DMS153 treated with DMSO at 0.1 percent for 48 hours (cell line): ENCODE results near the gene RAC2.

Experiments used
- DNase-seq: peaks from one replicate; lab custom pipeline; 2025; ENCODE audit not compliant: unreplicated experiment; lab: John Stamatoyannopoulos, UW

RAC2 gene

GRCh38 chr22:37190262-37190780 is 53.7 kb downstream of the RAC2 start:
- DNase-seq: no peak

- no peak for DNase-seq
Observed at GRCh38 chr22:37188901-37189466, 55.1 kb downstream of the RAC2 start.

- DNase-seq: peak; percentile 27
Observed at GRCh38 chr22:37187891-37188761, 55.9 kb downstream of the RAC2 start, which contains the start of gene C1QTNF6. C1QTNF6 (minus strand) TSS chr22:37188247; CDS start chr22:37188213, 34 bp downstream.

- DNase-seq: peak; percentile 31
Observed at GRCh38 chr22:37187552-37187890, 56.5 kb downstream of the RAC2 start.

- DNase-seq: no peak
Observed at GRCh38 chr22:37186997-37187522, 57.0 kb downstream of the RAC2 start.

- DNase-seq: peak; percentile 66
Observed at GRCh38 chr22:37186228-37186996, 57.7 kb downstream of the RAC2 start.

- DNase-seq: no peak
Observed at GRCh38 chr22:37185646-37186227, 58.3 kb downstream of the RAC2 start.

GRCh38 chr22:37184816-37185541 is 59.1 kb downstream of the RAC2 start:
- no peak for DNase-seq

GRCh38 chr22:37184380-37184755 is 59.7 kb downstream of the RAC2 start:
- no peak for DNase-seq

- no peak for DNase-seq
Observed at GRCh38 chr22:37183432-37184379, 60.4 kb downstream of the RAC2 start.

GRCh38 chr22:37182949-37183245 is 61.2 kb downstream of the RAC2 start:
- DNase-seq: no peak

GRCh38 chr22:37182101-37182948 is 61.7 kb downstream of the RAC2 start:
- DNase-seq: no peak

GRCh38 chr22:37181681-37182080 is 62.4 kb downstream of the RAC2 start:
- DNase-seq: no peak

- DNase-seq: no peak
Observed at GRCh38 chr22:37180531-37181231, 63.4 kb downstream of the RAC2 start.

- DNase-seq: no peak
Observed at GRCh38 chr22:37179622-37180420, 64.2 kb downstream of the RAC2 start.

GRCh38 chr22:37179126-37179470 is 65.0 kb downstream of the RAC2 start:
- no peak for DNase-seq
